HG03558 (cell line): Measurements from ENCODE around the gene CNPPD1.

Experiments
- ATAC-seq: cut with Tn5 transposase; IDR thresholded peaks from one replicate; pipeline ENCODE4 v1.9.1; 2021; ENCODE audit warnings: moderate number of reproducible peaks; ENCODE audit not compliant: unreplicated experiment; ENCODE audit errors: extremely low read depth

The CNPPD1 gene

DNA sequence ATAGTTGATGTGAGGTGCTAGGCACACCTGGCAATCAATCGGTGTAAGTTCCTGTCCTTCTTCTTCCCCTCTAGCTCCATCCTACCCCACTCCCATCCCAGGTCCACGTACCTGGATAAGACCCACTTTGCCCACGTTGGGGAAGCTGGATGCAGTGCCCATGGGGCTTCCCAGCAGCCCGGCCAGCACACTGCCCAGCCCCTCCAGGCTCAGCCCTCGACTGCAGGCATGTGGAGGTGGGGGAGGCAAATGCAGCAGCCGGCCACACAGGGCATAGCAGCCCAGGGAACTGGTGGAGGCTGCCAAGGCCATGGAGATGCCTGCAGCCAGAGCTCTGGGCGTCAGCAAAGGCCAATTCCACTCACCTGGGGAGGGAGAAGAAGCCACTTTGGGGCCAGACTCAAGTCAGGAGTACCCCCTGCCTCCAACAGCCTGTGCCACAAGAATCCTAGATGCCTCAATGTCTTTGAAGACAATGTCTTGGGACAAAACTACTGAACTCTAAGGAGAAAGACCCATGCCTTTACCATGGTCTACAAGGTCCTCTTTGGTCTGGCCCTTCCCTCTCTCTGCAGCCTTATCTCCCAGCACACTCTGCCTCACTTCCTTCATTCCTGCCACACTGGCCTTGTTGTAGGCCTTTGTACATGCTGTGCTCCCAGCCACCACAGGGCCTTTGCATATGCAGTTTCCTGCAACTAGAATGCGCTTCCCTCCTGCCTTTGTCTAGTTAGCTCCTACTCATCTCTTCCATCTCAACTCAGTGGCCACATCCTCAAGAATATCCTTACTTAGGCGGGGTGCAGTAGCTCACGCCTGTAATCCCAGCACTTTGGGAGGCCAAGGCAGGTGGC, 11.4 kb downstream of the CNPPD1 start:
- ATAC-seq = no peak

GRCh38 chr2:219163156-219163555, 13.6 kb downstream of the CNPPD1 start:
- ATAC-seq = no peak

GRCh38 chr2:219161097-219161496, 15.6 kb downstream of the CNPPD1 start:
- ATAC-seq = no peak

GRCh38 chr2:219160186-219161017, 16.3 kb downstream of the CNPPD1 start, which contains the start of gene NHEJ1:
TSS of gene NHEJ1 (minus strand) at chr2:219160815. CDS start at chr2:219158362, 2,453 bp downstream.
- peak; percentile 67 for ATAC-seq

DNA sequence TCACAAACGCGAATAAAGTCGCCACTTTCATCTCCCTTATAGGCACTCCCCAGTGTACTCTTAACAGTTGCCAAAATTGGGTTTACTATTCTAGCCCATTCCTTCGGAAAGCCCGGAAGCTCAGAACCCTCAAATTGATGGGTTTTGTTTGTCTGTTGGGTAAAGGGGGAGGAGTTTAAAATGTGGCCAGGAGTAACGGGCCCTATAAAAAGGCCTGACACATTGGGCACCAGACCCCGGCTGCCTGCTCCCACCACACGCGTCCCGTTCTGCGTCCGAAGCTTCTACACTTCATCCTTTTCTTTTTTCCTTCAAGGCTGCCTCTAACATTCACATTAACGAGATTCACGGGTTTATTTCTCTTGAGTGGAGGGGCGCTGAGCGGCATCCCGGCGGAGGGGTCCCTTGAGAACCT, 16.9 kb downstream of the CNPPD1 start:
- no peak for ATAC-seq

GRCh38 chr2:219158586-219158985, 18.1 kb downstream of the CNPPD1 start:
- no peak for ATAC-seq

- ATAC-seq = no peak
These were observed 18.7 kb downstream of the CNPPD1 start for GRCh38 chr2:219158025-219158424.

DNA sequence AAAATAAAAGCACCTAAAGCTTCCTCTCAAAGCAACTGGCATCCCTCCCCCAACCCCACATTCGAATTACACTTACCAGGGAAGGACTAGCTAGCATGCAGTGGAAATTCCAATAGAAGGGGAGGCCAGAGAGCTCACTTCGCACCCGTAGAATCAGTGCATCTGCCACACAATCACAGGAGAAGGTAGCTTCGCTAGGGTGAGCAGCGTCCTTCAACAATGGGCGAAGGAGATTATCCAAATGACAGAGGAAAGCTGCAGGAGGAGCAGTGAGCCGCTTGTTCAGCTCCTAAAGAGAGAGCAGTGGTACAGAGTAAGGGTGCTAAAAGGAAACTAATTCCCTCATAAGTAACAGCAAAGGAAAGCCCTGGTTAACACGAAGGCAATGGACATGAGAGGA, 19.3 kb downstream of the CNPPD1 start:
- ATAC-seq = no peak

- no peak for ATAC-seq
These were observed 21.6 kb downstream of the CNPPD1 start for GRCh38 chr2:219155054-219155644.

GRCh38 chr2:219149667-219150066, 27.1 kb downstream of the CNPPD1 start:
- ATAC-seq = no peak

DNA sequence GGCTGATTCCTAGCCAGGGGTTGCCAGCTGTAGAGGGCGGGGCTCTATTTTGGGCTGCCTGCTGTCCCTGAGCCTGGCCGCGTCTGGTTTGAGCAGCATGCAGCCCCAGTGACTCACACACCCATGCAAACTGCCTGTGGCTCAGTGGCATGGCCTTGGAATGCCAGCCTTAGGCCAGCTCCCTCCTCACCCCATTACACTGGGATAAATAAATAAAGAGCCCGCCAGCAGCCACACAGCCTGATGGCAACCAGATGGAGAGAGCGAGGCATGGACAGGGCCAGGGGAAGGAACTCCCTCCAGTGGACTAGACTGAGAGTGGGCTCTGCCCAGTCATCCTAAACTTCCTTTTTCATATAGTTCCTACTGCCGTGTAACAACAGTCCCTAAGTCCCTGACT, 34.4 kb downstream of the CNPPD1 start:
- no peak for ATAC-seq

DNA sequence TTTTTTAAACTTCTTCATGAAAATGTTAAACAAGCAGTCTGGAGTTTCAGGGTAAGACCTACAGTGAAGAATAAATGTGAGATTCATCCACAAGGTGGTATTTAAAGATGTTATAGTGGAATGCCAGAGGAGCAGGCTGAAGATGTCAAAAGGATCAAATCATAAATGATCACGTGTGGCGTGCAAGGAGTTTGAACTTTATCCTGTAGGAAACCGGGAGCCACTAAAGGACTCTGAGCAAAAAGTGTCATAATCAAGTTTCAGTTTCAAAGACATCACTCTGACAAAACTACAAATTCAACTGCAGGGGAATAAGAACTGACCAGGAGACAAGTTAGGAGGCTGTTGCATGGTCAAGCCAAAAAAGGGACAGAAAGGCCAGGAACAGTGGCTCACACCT, 36.0 kb downstream of the CNPPD1 start:
- no peak for ATAC-seq

GRCh38 chr2:219133976-219134375, 42.7 kb downstream of the CNPPD1 start:
- ATAC-seq = no peak

GRCh38 chr2:219131744-219132143, 45.0 kb downstream of the CNPPD1 start:
- no peak for ATAC-seq

DNA sequence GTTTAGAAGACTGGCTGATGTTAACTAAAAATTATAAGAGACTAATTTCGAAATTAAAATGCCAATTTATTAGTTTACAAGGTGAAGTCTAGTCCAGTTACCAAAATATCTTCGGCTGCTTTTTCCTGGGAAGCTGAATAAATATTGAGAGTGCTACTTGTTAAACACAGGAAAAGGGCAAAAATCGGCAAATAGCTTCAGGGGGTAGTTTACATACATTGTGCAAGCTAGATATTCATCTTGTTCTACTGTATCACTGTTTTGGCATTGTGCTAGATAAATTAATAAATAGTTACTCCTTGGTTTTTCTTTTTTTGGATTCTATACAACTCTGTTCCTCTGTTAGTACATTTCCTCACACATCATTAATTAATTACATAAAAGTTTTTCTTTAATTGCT, 45.4 kb downstream of the CNPPD1 start:
- no peak for ATAC-seq

- ATAC-seq = no peak
These were observed 47.1 kb downstream of the CNPPD1 start for GRCh38 chr2:219129589-219129988.

- ATAC-seq = no peak
These were observed 48.3 kb downstream of the CNPPD1 start for GRCh38 chr2:219128396-219128795.

GRCh38 chr2:219127037-219127635, 49.6 kb downstream of the CNPPD1 start:
- no peak for ATAC-seq

DNA sequence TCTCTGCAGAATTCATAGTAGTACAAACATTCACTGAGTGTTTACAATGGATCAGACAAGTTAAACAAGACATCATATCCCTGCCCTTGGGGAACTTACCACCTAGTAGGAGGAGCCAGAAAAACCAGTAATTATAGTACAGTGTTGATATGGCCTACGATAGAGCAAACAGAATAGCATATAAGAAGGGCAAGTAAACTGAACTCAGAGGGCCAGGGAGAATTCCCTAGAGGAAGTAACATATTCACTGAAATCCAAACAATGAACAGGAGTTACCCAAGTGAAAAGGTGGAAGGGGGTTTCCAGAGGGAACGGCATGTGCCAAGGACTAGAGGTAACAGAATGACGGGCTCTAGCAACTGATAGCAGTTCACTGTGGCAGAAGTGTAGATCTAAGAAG, 50.2 kb downstream of the CNPPD1 start:
- ATAC-seq = no peak

DNA sequence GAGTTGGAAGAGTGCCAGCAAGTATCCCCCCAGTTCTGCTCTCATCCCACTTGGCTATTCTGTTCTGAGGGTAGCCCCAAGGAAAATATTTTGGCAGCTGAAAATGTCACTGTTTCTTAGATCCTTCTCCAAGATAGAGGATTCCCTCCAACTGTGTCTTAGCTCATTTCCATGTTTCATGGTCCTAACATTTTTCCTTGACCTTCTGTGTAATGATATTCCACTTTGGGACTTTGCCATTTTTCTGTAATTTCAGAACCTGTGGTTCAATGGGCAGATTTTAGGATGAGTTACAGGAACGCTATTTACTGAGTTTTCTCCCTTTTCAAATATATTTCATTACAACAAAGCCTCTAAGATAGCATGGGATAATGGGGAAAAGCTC, 50.8 kb downstream of the CNPPD1 start:
- ATAC-seq = no peak
